HG03060 (cell line): ENCODE results near the gene SULT4A1.

Experiments used
- ATAC-seq: cut with Tn5 transposase; IDR thresholded peaks from one replicate; pipeline ENCODE4 v1.9.1; 2021; ENCODE audit warnings: low read depth, moderate number of reproducible peaks; ENCODE audit not compliant: unreplicated experiment

The SULT4A1 gene

GRCh38 chr22:43819421-43819921 is 42.8 kb downstream of the SULT4A1 start:
- no peak for ATAC-seq

GRCh38 chr22:43818981-43819380 is 43.3 kb downstream of the SULT4A1 start:
- no peak for ATAC-seq

- no peak for ATAC-seq
These were observed 44.9 kb downstream of the SULT4A1 start for GRCh38 chr22:43817402-43817801.

GRCh38 chr22:43814264-43814663 is 48.0 kb downstream of the SULT4A1 start:
- ATAC-seq: no peak

GRCh38 chr22:43812890-43813289 is 49.4 kb downstream of the SULT4A1 start:
- ATAC-seq: no peak

GRCh38 chr22:43812149-43812842 is 50.0 kb downstream of the SULT4A1 start, which contains the start of gene EFCAB6:
TSS of gene EFCAB6 (minus strand) at chr22:43812305. CDS start at chr22:43782318, 29,987 bp downstream.
- ATAC-seq: no peak

GRCh38 chr22:43811777-43812148 is 50.5 kb downstream of the SULT4A1 start:
- no peak for ATAC-seq

GRCh38 chr22:43802897-43803495 is 59.3 kb downstream of the SULT4A1 start:
- ATAC-seq: no peak

GRCh38 chr22:43800970-43801369 is 61.3 kb downstream of the SULT4A1 start:
- ATAC-seq: no peak

- peak; percentile 49 for ATAC-seq
These were observed 63.8 kb downstream of the SULT4A1 start for GRCh38 chr22:43798492-43798891.

- ATAC-seq: no peak
These were observed 65.7 kb downstream of the SULT4A1 start for GRCh38 chr22:43796567-43796966.

GRCh38 chr22:43795320-43795719 is 67.0 kb downstream of the SULT4A1 start:
- no peak for ATAC-seq

GRCh38 chr22:43792905-43793304 is 69.4 kb downstream of the SULT4A1 start:
- ATAC-seq: no peak

GRCh38 chr22:43789452-43789851 is 72.9 kb downstream of the SULT4A1 start:
- ATAC-seq: no peak

- ATAC-seq: no peak
These were observed 78.5 kb downstream of the SULT4A1 start for GRCh38 chr22:43783777-43784176.

GRCh38 chr22:43782448-43782847 is 79.9 kb downstream of the SULT4A1 start:
- ATAC-seq: no peak

- ATAC-seq: no peak
These were observed 85.0 kb downstream of the SULT4A1 start for GRCh38 chr22:43777286-43777685.

GRCh38 chr22:43776081-43776670 is 86.1 kb downstream of the SULT4A1 start:
- ATAC-seq: no peak
